Measurements from ENCODE around the gene TMEM14B.
"Not testable (repeated sequence)": the region's sequence is repeated elsewhere in the genome, so short reads cannot be mapped to it uniquely, and the experiment has no call there.

The TMEM14B gene

GRCh38 chr6:10746915-10747250, 722 bp upstream of the TMEM14B start:
- no peak for DNase-seq (ENCODE audit: low read depth)

- no peak for DNase-seq (ENCODE audit: low read depth)
These were observed 2.1 kb downstream of the TMEM14B start for GRCh38 chr6:10749734-10750133.

DNA sequence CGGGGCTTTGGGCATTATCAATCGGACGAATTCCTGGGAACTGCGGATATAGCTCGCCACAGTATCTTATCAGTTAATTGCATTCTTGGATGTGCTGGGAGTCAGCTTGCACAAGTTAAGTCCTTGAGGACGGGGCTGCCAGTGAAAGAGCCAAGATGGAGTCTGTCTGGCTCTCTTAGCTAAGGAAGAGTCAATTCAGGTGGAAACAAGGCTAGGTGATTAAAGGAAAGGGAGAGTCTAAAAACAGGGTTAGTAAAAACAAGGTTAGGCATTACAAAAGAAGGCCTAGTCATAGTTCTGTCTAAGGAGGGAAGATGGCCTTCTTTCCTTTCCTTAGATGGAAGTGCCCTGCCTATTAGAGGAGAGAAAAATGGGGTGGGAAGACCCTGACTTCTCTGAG, 3.0 kb downstream of the TMEM14B start:
- not testable (repeated sequence) for DNase-seq (ENCODE audit: low read depth)

DNA sequence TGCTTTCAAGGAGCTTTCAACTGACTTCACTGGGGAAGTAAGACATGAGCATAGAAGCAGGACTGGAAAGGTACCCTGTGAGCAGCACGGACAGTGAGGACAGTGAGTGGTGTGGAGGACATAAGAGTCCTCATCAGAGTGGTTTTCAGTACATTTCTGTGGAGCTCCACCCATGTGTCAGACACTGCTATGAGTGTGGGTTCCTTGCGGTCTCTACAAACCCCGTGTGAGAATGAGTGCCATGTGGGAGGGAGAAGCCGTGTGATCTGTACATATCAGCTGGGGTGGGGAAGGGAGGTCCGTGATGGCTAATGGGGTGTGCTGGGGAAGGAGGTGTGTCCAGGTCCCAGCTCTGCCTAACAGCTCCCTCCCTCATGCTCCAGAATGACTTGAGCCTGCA, 4.2 kb downstream of the TMEM14B start:
- DNase-seq (ENCODE audit: low read depth): not testable (repeated sequence)

GRCh38 chr6:10756085-10756484, 8.5 kb downstream of the TMEM14B start:
- DNase-seq (ENCODE audit: low read depth): no peak

GRCh38 chr6:10759312-10759839, 11.8 kb downstream of the TMEM14B start:
- peak; percentile 85 for DNase-seq (ENCODE audit: low read depth)

DNA sequence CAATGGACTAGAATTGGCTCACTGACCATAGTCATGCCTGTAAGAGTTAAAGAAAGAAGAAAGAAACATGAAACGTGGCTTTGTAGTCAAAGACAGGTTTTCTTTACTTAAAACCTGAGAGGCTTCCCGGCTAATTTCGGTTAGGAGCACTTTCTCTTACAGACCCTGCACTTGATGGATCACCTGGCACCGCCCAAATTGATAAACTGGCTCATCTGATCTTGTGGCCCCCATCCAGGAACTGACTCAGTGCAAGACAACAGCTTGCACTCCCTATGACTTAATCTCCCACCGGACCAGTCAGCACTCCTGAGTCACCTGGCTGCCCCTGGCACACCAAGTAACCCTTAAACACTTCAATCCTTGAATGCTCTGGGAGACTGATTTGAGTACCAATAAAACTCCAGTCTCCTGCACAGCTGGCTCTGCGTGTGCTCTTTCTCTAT, 12.3 kb downstream of the TMEM14B start:
- DNase-seq (ENCODE audit: low read depth): peak; percentile 53

GRCh38 chr6:10763006-10763405, 15.4 kb downstream of the TMEM14B start:
- no peak for DNase-seq (ENCODE audit: low read depth)

- DNase-seq (ENCODE audit: low read depth): no peak
These were observed 21.8 kb downstream of the TMEM14B start for GRCh38 chr6:10769419-10769818.

DNA sequence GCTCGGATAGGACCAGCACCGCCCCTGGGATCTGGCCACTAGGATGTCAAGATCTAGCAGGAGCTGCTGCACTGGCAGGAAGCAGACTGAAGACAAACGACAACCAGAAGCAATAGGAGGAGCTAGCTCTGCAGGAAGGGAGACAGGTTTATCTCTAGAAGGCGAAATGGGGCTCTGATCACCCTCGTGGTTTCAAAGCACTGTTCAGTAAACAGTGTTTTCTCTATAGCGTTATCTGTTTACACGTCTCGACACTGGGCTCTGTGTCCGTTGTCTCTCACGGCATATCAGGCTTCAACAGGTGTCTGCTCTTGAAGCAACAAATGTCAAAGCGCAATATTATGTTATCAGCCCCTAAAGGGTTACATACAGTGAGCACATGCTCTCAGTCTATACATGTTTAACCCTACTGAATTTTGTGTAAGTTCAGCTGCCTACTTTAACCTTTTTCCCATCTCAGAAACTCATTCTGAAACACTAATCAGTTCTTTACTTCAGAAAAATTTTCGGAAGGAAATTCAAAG, 23.8 kb downstream of the TMEM14B start:
- no peak for DNase-seq (ENCODE audit: low read depth)

- no peak for DNase-seq (ENCODE audit: low read depth)
These were observed 30.6 kb downstream of the TMEM14B start for GRCh38 chr6:10778230-10778629.

GRCh38 chr6:10779076-10779475, 31.5 kb downstream of the TMEM14B start:
- no peak for DNase-seq (ENCODE audit: low read depth)

DNA sequence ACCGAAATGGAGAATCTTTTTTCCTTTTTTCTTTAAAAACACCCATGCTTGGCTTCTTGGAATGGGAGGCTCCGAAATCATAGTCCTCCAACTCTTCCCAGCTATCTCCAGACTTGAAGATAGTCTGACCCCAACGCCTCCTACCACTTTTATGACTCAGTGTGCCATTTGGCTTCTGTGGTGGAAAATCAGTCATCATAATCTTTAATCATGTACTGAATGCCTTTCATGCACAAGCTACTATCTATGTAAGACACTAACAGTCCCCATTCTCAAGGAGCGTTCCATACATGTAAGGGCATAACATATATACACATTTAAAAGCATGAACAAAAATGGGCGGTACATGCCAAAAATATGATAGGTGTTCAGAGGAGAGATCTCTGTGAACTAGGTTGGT, 44.1 kb downstream of the TMEM14B start:
- DNase-seq (ENCODE audit: low read depth): no peak

DNA sequence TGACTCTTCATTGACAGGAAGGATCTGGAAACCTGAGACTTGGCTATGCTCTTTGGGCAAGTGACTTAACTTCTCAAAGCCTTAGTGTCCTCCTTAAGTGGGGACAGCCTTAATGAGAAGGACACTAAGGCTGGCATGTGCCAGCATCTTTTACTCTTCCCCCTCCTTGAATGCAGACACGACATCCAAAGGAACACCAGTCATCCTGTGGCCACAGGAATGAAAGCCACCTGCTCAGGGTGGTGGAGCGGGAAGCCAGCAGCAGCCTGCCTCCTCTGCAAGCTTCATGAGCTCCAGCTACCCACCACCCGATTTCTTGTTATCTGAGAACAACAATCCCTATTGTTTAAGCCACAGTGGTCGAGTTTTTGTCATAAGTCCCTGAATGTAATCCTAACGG, 44.5 kb downstream of the TMEM14B start:
- no peak for DNase-seq (ENCODE audit: low read depth)

DNA sequence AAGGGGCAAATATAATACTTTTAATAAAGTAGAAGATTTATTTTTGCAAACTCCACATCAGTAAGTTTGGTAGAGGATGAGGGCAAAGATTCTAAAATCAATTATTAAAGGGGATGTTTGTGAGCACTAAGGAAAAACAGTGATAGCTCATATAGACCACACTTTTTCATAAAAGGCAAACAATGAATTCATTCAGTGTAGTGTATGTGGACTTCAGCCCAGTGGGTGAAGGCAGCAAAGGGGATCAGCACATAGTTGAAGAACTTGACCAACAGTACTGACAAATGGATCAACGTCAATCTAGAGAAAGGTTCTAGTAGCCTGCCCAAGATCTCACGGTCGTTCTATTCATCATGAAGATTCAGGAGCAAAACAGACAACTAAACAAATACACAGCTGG, 45.4 kb downstream of the TMEM14B start:
- DNase-seq (ENCODE audit: low read depth): no peak

- DNase-seq (ENCODE audit: low read depth): no peak
These were observed 46.1 kb downstream of the TMEM14B start for GRCh38 chr6:10793695-10794094.

DNA sequence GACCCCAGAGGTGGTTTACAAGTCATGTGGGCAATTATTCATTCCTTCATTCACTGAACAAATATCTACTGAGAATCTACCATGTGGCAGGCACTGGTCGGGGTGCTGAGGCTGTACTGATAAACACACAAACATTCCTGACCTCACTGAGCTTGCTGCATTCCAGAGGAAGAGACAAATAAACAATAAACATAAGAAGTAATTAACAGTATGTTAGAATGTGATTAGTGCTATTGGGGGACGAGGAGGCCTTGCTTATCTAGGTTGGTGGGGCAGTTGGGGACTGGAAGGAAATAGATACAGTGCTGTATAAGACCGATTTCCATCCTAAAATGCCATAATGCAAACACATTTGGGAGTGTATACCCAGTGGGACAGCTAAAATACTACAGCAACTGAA, 46.6 kb downstream of the TMEM14B start:
- no peak for DNase-seq (ENCODE audit: low read depth)

DNA sequence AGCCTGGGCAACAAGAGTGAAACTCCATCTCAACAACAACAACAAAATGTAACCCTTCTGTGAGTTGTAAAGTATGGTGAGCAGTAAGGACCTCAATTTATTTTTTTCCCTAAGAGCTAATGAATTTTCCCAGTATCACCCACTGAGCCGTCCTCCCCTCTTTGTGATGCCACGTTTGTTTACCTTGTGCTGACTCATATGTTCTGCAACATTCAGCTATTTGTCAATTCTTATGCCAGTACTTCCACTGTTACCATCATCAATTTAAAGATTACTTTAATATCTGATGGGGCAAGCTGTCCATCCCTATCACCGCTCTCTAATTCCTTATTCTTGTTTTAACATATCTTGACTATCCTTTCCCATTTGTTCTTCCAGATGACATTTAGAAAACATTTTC, 53.2 kb downstream of the TMEM14B start:
- DNase-seq (ENCODE audit: low read depth): peak; percentile 35

- peak; percentile 64 for DNase-seq (ENCODE audit: low read depth)
These were observed 53.7 kb downstream of the TMEM14B start for GRCh38 chr6:10801224-10801848.

Data from EH (cell line).